Left colon (tissue), 2 donors: Measurements from ENCODE around the gene AP3M1. TPM values are rescaled to one million over a fixed set of nuclear protein-coding genes. Genes with fewer than 3 reads are reported as not detected.
"Not testable (repeated sequence)": the region's sequence is repeated elsewhere in the genome, so short reads cannot be mapped to it uniquely, and the experiment has no call there.

Source experiments
- ATAC-seq: fragments of 200-7000 bp; cut with Tn5 transposase; one replicate; pipeline ENCODE4 v1.9.1; 2020; ENCODE audit warnings: mild to moderate bottlenecking, moderate library complexity
- DNase-seq, 2 donors: peaks; one replicate each; pipeline ENCODE4 v3.0.0-alpha.2; 2020
- intact Hi-C, 2 donors: fragments of 100-400 bp; cut with DNase I in 1 of 2; cut with micrococcal nuclease in 1 of 2; formaldehyde crosslinking; loops; one replicate each; pipeline versions ENCODE4 v1.11.2 to v1.14.0; 2022; cut with DNase I, micrococcal nuclease
- total RNA-seq, 2 donors: library from RNA; stranded (reverse); fragmentation: NEBNext Ultra II Directional; extraction: Animal tissue kit (Norgen Biotek cat#: 25700); gene quantifications; one replicate each; pipeline ENCODE4 v1.2.1, GENCODE V29; 2021
- donor health status: DM: no; HTN: no; CAD: no.
- donor health status: DM: yes; HTN: yes; CAD: no.

AP3M1 gene
- total RNA-seq, 2 donors from 2014 or later = 28.3 to 31.2 TPM

GRCh38 chr10:74164716-74165529 lies 14.3 kb upstream of the AP3M1 start:
- DNase-seq = no peak
- no peak for ATAC-seq
- intact Hi-C loops = no loop called here

- DNase-seq = no peak
- intact Hi-C loops = no loop called here
- ATAC-seq = no peak
These were observed 12.9 kb upstream of the AP3M1 start for GRCh38 chr10:74163319-74164068.

GRCh38 chr10:74160013-74160412 lies 9.4 kb upstream of the AP3M1 start:
- ATAC-seq (no peak), DNase-seq (no peak)
- intact Hi-C loops = no loop called here

GRCh38 chr10:74156919-74157289 lies 6.3 kb upstream of the AP3M1 start:
- ATAC-seq (no peak), DNase-seq (no peak)
- intact Hi-C loops = no loop called here

- ATAC-seq (no peak), DNase-seq (no peak)
- intact Hi-C loops = no loop called here
These were observed 3.0 kb upstream of the AP3M1 start for GRCh38 chr10:74153676-74154075.

- no peak for ATAC-seq
- no peak for DNase-seq
- intact Hi-C loops = no loop called here
These were observed 2.5 kb upstream of the AP3M1 start for GRCh38 chr10:74153123-74153522.

- no peak for ATAC-seq
- DNase-seq = no peak
- intact Hi-C loops = no loop called here
These were observed 1.5 kb upstream of the AP3M1 start for GRCh38 chr10:74151879-74152722.

GRCh38 chr10:74150990-74151878 lies 606 bp upstream of the AP3M1 start, which contains the start of gene ADK:
ADK (plus strand) TSS chr10:74151221; CDS start chr10:74151279, 58 bp downstream.
- ATAC-seq = peak; percentile 95
- intact Hi-C loops = no loop called here
- peak; percentile 100 for DNase-seq

GRCh38 chr10:74146980-74147379 lies 3.6 kb downstream of the AP3M1 start:
- intact Hi-C loops, ATAC-seq, DNase-seq: not testable (repeated sequence)

- ATAC-seq (no peak), DNase-seq (no peak)
- intact Hi-C loops = no loop called here
These were observed 5.5 kb downstream of the AP3M1 start for GRCh38 chr10:74145133-74145532.

- ATAC-seq (no peak), DNase-seq (no peak)
- intact Hi-C loops = no loop called here
These were observed 10.1 kb downstream of the AP3M1 start for GRCh38 chr10:74140553-74140952.

GRCh38 chr10:74139981-74140380 lies 10.6 kb downstream of the AP3M1 start:
- no peak for DNase-seq
- intact Hi-C loops = no loop called here
- no peak for ATAC-seq

GRCh38 chr10:74138596-74138995 lies 12.0 kb downstream of the AP3M1 start:
- intact Hi-C loops, ATAC-seq, DNase-seq: not testable (repeated sequence)

GRCh38 chr10:74137992-74138391 lies 12.6 kb downstream of the AP3M1 start:
- intact Hi-C loops = no loop called here
- DNase-seq = no peak
- no peak for ATAC-seq

- DNase-seq = no peak
- intact Hi-C loops = no loop called here
- ATAC-seq = no peak
These were observed 15.2 kb downstream of the AP3M1 start for GRCh38 chr10:74135452-74135851.

GRCh38 chr10:74133923-74134820 lies 16.5 kb downstream of the AP3M1 start:
- DNase-seq (no peak), ATAC-seq (no peak)
- intact Hi-C loops = no loop called here

- intact Hi-C loops = no loop called here
- DNase-seq = no peak
- ATAC-seq = no peak
These were observed 27.5 kb downstream of the AP3M1 start for GRCh38 chr10:74123081-74123480.
